AG08395 (cell line): ENCODE measurements around the gene RPL35.

Experiments used
- DNase-seq: peaks from one replicate; pipeline ENCODE4 v3.0.0; 2012; ENCODE audit warnings: mixed read lengths, low spot score

RPL35 gene

GRCh38 chr9:124875501-124875900 is 13.7 kb upstream of the RPL35 start:
- no peak for DNase-seq

GRCh38 chr9:124873664-124874063 is 11.9 kb upstream of the RPL35 start:
- no peak for DNase-seq

GRCh38 chr9:124871156-124871561 is 9.4 kb upstream of the RPL35 start:
- no peak for DNase-seq

- no peak for DNase-seq
Observed at GRCh38 chr9:124870723-124871122, 9.0 kb upstream of the RPL35 start.

GRCh38 chr9:124869986-124870560 is 8.3 kb upstream of the RPL35 start:
- DNase-seq = no peak

- DNase-seq = peak; percentile 41
Observed at GRCh38 chr9:124869466-124869985, 7.8 kb upstream of the RPL35 start.

- DNase-seq = peak; percentile 96
Observed at GRCh38 chr9:124868511-124869465, 7.0 kb upstream of the RPL35 start.

- DNase-seq = no peak
Observed at GRCh38 chr9:124863371-124863871, 1.7 kb upstream of the RPL35 start.

GRCh38 chr9:124860582-124861341 is 995 bp downstream of the RPL35 start:
- no peak for DNase-seq

- DNase-seq = no peak
Observed at GRCh38 chr9:124859803-124860581, 1.8 kb downstream of the RPL35 start.

- DNase-seq = no peak
Observed at GRCh38 chr9:124858330-124859046, 3.3 kb downstream of the RPL35 start.

GRCh38 chr9:124857533-124858162 is 4.1 kb downstream of the RPL35 start:
- DNase-seq = no peak

GRCh38 chr9:124855944-124856765 is 5.6 kb downstream of the RPL35 start:
- DNase-seq = no peak

GRCh38 chr9:124855566-124855943 is 6.2 kb downstream of the RPL35 start:
- DNase-seq = no peak

GRCh38 chr9:124854822-124855221 is 6.9 kb downstream of the RPL35 start:
- DNase-seq = no peak

GRCh38 chr9:124854161-124854560 is 7.6 kb downstream of the RPL35 start:
- DNase-seq = no peak

- DNase-seq = no peak
Observed at GRCh38 chr9:124853605-124854143, 8.1 kb downstream of the RPL35 start.

- DNase-seq = peak; percentile 89
Observed at GRCh38 chr9:124852829-124853531, 8.8 kb downstream of the RPL35 start, which contains the start of gene WDR38. WDR38 (plus strand) TSS chr9:124853460; CDS start chr9:124853532, 72 bp downstream.
